DMS53 treated with DMSO at 0.1 percent for 48 hours (cell line): Measurements from ENCODE around the gene BLM.
"Not testable (repeated sequence)": the region's sequence is repeated elsewhere in the genome, so short reads cannot be mapped to it uniquely, and the experiment has no call there.

Experiments
- DNase-seq: peaks from one replicate; lab custom pipeline; 2025; ENCODE audit not compliant: unreplicated experiment; lab: John Stamatoyannopoulos, UW

The BLM gene

GRCh38 chr15:90729261-90729660 lies 12.1 kb downstream of the BLM start:
- DNase-seq = no peak

DNA sequence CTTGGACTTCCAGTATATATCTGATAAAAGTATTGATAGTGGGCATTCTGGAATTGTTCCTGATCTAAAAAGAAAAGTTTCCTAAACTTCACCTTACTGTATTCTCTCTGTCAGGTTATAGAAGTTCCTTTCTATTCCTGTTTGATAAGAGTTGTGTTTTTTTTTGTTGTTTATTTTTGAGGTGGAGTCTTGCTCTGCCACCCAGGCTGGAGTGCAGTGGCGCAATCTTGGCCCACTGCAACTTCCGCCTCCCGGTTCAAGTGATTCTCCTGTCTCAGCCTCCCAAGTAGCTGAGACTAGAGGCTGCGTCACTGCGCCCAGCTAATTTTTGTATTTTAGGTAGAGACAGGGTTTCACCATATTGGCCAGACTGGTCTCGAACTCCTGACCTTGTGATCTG lies 13.1 kb downstream of the BLM start:
- DNase-seq = no peak

- no peak for DNase-seq
Observed at GRCh38 chr15:90735923-90736322, 18.8 kb downstream of the BLM start.

DNA sequence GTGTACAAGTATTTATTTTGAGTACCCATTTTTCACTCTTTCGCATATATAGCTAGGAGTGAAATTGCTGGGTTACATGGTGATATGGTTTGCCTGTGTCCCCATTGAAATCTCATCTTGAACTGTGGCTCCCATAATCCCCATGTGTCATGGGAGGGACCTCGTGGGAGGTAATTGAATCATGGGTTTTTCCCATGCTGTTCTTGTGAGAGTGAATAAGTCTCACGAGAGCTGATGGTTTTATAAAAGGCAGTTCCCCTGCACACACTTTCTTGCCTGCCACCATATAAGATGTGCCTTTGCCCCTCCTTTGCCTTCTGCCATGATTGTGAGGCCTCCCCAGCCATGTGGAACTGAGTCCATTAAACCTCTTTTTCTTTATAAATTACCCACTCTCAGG lies 23.4 kb downstream of the BLM start:
- not testable (repeated sequence) for DNase-seq

- DNase-seq = no peak
Observed at GRCh38 chr15:90742087-90742486, 24.9 kb downstream of the BLM start.

DNA sequence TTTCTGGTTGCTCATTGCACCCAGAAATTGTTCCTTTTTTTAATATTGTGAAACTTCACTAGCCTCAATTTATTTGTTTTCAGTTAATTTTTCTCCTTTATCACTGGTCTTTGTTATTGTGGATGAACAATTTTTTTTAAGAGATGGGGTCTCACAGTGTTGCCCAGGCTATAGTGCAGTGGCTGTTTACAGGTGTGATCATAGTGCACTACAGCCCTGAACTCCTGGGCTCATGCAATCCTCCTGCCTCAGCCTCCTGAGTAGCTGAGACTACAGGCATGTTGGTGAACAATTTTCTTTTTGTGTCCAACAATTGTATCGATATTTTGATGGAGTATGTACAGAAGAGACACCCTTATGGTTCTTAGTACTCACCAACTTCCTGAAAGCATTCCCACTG lies 26.3 kb downstream of the BLM start:
- no peak for DNase-seq

GRCh38 chr15:90744759-90745402 lies 27.7 kb downstream of the BLM start:
- no peak for DNase-seq

DNA sequence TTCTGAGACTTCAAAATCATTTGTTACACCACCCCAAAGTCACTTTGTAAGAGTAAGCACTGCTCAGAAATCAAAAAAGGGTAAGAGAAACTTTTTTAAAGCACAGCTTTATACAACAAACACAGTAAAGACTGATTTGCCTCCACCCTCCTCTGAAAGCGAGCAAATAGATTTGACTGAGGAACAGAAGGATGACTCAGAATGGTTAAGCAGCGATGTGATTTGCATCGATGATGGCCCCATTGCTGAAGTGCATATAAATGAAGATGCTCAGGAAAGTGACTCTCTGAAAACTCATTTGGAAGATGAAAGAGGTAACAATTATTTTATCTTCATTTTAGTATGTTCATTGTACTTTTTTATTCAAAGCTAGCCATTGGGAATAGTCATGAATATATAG lies 32.6 kb downstream of the BLM start:
- DNase-seq = no peak

DNA sequence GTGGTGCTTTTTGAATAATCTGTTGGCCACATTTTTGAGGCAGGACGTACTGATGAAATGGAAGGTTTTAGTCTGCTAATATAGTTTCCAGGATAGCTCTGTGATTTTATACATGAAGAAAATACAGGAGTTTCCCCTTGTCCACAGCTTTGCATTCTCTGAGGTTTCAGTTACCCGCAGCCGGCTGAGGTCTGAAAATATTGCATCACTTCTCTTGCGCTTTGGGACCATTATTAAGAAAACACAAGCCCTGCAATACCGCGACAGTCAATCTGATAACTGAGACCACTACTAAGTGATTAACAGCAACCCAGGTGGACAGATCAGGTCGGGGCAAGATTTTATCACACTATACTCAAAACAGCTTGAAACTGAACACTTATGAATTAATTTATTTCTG lies 33.0 kb downstream of the BLM start:
- no peak for DNase-seq

GRCh38 chr15:90751300-90751825 lies 34.2 kb downstream of the BLM start:
- no peak for DNase-seq

GRCh38 chr15:90756916-90757315 lies 39.8 kb downstream of the BLM start:
- DNase-seq = no peak

DNA sequence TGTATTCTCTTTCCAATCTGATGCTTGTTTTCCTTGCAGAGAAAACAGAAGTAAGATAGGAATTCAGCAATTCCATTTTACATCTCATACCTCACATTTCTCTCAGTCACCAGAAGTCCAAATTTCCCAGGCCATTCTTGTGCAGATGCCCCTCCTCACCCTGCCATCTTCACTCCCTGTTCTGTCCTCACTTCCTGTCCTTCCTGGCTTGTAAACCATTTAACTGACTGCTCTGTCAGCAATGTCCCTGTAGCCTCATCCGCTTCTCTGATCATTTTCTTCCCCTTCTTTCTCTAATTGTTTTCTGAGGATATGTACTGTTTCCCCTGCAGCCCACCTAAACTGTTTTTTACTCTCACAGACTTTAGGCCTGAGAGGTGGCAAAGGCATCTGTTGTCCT lies 40.3 kb downstream of the BLM start:
- no peak for DNase-seq

GRCh38 chr15:90760661-90761232 lies 43.6 kb downstream of the BLM start:
- DNase-seq = no peak

DNA sequence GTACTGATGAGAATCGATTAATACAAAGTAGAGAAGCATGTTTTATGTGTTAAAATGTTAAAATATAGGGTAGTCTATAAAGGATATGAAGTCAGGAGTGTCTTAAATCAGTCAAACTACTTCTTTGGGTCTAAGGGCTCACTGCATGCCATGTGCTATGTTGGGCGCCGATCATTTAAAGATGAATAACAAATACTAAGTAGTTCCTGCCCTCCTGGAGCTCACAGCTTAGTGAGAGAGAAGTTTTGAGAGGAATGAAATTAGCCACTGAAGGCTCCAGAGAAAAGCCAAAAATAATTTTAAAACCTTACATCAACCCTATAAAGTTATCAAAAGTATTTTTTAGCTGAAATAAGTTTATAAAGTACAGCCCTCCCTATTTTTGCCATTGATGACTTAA lies 44.5 kb downstream of the BLM start:
- no peak for DNase-seq

DNA sequence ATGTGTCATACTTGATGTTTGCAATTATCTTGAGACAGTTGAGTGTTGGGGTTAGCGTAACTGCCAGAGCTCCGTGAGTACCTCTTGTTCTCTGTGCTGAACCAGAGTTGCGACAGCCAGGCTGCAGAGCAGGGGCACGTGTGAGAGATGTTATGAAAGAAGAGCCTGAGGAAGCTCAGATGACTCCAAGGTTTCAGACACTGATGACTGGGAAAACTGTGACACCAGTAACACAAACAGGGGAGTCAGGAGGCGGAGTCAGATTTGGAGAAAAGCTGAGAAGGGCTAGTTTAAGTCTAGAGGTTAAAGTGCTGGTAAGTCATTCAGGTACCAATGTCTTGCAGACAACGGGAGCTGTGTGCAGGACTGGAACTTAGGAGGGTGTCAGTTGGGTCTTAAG lies 45.0 kb downstream of the BLM start:
- no peak for DNase-seq

- DNase-seq = no peak
Observed at GRCh38 chr15:90763366-90764099, 46.4 kb downstream of the BLM start.

DNA sequence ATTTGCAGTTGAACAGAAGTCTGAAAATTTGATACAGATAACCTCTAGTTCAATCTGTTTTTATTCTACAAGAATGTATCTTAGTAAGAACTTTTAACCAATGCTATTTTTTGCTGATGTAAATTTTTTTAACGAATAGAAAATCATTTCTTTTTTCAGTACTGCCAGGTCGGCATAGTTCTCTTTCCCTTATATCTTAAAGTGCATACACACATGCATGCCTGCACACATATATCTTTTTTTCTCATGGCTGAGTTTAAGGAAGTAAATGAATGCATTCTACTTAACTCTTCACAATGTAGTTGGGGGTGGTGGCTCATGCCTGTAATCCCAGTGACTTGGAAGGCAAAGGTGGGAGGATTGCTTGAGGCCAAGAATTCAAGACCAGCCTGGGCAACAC lies 48.4 kb downstream of the BLM start:
- no peak for DNase-seq

DNA sequence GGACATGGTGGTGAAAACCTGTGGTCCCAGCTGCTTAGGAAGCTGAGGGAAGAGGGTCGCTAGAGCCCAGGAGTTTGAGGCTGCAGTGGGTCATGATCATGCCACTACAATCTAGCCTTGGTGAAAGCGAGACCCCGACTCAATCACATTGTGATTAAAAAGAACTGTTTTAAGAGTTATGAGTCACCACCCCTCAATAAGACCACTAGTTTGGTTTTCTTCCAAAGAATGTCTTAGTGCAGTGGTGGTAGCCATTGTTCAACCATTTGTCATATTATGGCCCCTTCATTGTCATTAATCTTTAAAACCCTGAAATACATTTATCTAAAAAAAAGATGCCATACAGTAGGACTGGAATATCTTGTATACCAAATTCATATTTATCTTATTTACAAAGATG lies 48.8 kb downstream of the BLM start:
- no peak for DNase-seq

DNA sequence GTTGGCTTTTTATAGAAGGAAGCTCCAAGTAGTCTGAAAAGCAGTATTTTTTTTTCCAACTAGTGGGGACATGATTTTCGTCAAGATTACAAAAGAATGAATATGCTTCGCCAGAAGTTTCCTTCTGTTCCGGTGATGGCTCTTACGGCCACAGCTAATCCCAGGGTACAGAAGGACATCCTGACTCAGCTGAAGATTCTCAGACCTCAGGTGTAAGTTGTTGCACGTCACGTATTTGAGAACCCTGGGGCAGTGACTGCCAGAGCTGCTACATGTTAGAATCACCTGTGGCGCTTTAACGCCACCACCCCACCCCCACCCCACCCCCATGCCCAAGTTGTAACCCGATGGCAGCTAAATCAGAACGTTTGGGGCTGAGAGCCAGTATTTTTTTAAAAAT lies 52.2 kb downstream of the BLM start:
- no peak for DNase-seq

GRCh38 chr15:90773485-90773884 lies 56.3 kb downstream of the BLM start:
- no peak for DNase-seq

DNA sequence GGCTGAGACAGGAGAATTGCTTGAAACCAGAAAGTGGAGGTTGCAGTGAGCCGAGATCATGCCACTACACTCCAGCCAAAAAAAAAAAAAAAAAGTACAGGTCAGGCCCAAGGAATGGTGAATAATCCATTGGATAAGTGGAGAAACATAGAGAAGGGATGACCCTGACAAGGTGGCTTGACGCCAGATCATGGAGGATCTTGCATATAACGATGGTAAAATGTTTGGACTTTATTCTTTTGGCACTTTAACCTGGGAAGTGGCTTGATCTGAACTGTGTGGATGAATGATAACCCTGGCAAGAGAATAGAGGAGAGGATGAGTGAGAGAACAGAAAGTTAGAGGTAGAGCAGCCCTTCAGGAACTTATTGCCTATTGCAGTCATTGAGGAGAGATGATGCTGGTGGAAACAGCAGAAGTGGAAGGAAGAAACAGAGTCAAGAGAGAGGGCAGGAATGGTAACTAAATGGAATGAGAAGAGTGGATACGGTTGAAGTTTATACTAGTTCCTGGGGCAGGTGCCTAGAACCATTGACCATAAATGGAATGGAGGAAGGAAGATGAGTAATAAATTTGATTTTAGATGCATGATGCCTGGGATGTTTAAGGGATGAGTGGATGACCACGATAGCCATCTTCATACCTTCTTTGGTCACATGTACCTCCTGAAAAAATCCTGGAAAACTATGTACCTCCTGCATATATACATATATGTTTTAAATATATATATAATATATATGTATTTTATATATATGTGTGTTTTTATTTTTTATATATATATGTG lies 57.8 kb downstream of the BLM start:
- no peak for DNase-seq

DNA sequence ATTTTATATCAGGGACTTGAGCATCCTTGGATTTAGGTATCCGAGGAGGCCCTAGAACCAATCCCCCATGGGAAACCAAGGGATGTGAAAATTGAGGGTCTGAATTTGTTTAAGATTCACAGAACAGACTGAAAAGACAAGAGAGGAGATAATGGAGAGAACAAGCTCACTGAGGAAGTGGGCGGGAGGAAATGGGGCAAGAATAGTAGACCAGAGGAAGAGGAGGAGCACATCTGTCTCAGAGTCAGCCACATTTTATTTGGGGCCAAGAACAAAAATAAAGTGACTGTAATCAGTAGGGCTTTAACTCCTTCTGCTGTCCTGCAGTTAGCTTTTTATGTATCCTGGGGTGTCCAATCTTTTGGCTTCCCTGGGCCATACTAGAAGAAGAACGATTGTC lies 63.8 kb downstream of the BLM start:
- no peak for DNase-seq
